NT2/D1 (cell line): ENCODE data around the gene ADGRL3.

ENCODE experiments used
- SUZ12 ChIP-seq: IDR thresholded peaks from 2 replicates; pipeline ENCODE4 v1.6.1; 2011; ENCODE audit not compliant: insufficient read length, insufficient read depth; ENCODE audit errors: extremely low read depth
- YY1 ChIP-seq: IDR thresholded peaks from 2 replicates; pipeline ENCODE4 v1.6.1; 2011; ENCODE audit not compliant: insufficient read length, insufficient read depth

GRCh38 chr4:61727286-61727685 lies 527.2 kb downstream of the ADGRL3 start:
- TF ChIP-seq YY1, result no peak
- TF ChIP-seq SUZ12, result no peak
